Activated CD8-positive, alpha-beta T cell treated with anti-CD3 and anti-CD28 coated beads for 36 hours (primary cell): ENCODE measurements around the gene CPEB3. TPM values are rescaled to one million over a fixed set of nuclear protein-coding genes. Genes with fewer than 3 reads are reported as not detected.

Experiments used
- ATAC-seq: fragments of 200-7000 bp; cut with Tn5 transposase; one replicate; pipeline ENCODE4 v1.10.0; 2021; ENCODE audit warnings: mild to moderate bottlenecking, moderate library complexity
- CTCF ChIA-PET: fragments of 350-600 bp; sonication (Branson Sonifier 250); formaldehyde crosslinking; loops from one replicate; lab custom pipeline; 2021; ENCODE audit warnings: antibody characterized with exemption; lab: Charles Lee
- POLR2A ChIA-PET: fragments of 350-600 bp; sonication (Branson Sonifier 250); formaldehyde crosslinking; loops from one replicate; lab custom pipeline; 2021; ENCODE audit warnings: antibody characterized with exemption; lab: Charles Lee
- DNase-seq: peaks from one replicate; pipeline ENCODE4 v3.0.0-alpha.2; 2020
- H3K27ac Mint-ChIP-seq: one replicate; pipeline ENCODE4 v1.8.0; 2021; ENCODE audit warnings: mild to moderate bottlenecking, mixed read lengths
- H3K27me3 Mint-ChIP-seq: one replicate; pipeline ENCODE4 v1.8.0; 2021; ENCODE audit warnings: mixed read lengths
- H3K36me3 Mint-ChIP-seq: one replicate; pipeline ENCODE4 v1.8.0; 2021; ENCODE audit warnings: low read depth, mixed read lengths
- H3K4me1 Mint-ChIP-seq: one replicate; pipeline ENCODE4 v1.8.0; 2021; ENCODE audit warnings: low read depth, mixed read lengths
- H3K4me3 Mint-ChIP-seq: one replicate; pipeline ENCODE4 v1.8.0; 2021; ENCODE audit warnings: mild to moderate bottlenecking, moderate library complexity, mixed read lengths
- H3K9me3 Mint-ChIP-seq: one replicate; pipeline ENCODE4 v1.8.0; 2021; ENCODE audit warnings: mixed read lengths
- intact Hi-C: fragments of 100-400 bp; cut with micrococcal nuclease; formaldehyde crosslinking; loops from one replicate; pipeline ENCODE4 v1.10.0; 2022
- total RNA-seq, 2 experiments: library from RNA; stranded (reverse); gene quantifications; one replicate each; pipeline ENCODE4 v1.2.3, GENCODE V29; 2021
- TF ChIP-seq, protein P1 (sequence below): fragments of 200-600 bp; IDR thresholded peaks from one replicate; pipeline ENCODE4 v1.8.0; 2022; ENCODE audit warnings: antibody characterized with exemption, mild to moderate bottlenecking

CPEB3 gene
- total RNA-seq, 2 experiments from 2014 or later, result 1.8 to 2.2 TPM

DNA sequence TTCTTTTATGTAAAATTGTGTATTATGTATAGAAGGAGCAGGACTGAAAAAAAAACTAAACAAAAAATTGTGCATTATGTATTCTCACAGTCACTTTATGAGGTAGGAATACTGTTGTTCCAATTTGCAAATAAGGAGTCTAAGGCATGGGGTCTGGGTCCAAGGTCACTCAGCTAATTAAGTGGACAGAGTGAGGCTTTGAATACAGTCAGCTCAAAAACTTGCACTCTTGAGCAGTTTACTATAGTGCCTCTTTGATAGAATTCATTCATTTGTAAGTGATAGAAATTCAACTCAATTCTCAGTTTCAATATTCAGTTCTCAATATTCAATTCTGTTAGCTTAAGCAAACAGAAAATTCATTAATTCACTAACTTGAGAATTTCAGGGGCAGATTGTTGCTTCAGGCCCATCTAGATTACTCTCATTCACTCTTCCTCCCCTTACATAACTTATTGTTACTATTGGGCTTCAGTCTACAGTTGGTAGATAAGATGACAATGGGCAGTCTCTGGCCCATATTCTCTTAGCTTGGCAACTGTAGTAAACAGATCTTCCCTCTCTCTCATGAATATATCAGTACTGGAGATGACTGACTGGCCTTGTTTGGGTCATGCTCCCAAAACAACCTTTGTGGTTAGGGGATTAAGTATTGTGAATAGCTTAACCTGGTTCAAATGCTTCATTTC, 280.7 kb downstream of the CPEB3 start:
- H3K4me3 Mint-ChIP-seq, result no peak overlapping the region
- CTCF ChIA-PET, result interaction anchor here (1.0 kb wide), 1 partner anchor 77 kb away, joined by 3 read pairs; no protein-coding TSS in a partner anchor
- no peaks in the 10 kb centered on the region for H3K9me3 Mint-ChIP-seq
- no peak overlapping the region for H3K27ac Mint-ChIP-seq
- no peak for ATAC-seq
- H3K27me3 Mint-ChIP-seq, result no peaks in the 10 kb centered on the region
- H3K36me3 Mint-ChIP-seq, result peaks cover 57% of the 10 kb centered on the region
- H3K4me1 Mint-ChIP-seq, result peaks cover 13% of the 10 kb centered on the region
- TF ChIP-seq, protein P1, sequence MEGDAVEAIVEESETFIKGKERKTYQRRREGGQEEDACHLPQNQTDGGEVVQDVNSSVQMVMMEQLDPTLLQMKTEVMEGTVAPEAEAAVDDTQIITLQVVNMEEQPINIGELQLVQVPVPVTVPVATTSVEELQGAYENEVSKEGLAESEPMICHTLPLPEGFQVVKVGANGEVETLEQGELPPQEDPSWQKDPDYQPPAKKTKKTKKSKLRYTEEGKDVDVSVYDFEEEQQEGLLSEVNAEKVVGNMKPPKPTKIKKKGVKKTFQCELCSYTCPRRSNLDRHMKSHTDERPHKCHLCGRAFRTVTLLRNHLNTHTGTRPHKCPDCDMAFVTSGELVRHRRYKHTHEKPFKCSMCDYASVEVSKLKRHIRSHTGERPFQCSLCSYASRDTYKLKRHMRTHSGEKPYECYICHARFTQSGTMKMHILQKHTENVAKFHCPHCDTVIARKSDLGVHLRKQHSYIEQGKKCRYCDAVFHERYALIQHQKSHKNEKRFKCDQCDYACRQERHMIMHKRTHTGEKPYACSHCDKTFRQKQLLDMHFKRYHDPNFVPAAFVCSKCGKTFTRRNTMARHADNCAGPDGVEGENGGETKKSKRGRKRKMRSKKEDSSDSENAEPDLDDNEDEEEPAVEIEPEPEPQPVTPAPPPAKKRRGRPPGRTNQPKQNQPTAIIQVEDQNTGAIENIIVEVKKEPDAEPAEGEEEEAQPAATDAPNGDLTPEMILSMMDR, result no peak
- intact Hi-C loops, result no loop called here
- POLR2A ChIA-PET, result interaction anchor here (0.9 kb wide), 1 partner anchor 8 kb away, joined by 3 read pairs; no protein-coding TSS in a partner anchor
- no peak for DNase-seq

DNA sequence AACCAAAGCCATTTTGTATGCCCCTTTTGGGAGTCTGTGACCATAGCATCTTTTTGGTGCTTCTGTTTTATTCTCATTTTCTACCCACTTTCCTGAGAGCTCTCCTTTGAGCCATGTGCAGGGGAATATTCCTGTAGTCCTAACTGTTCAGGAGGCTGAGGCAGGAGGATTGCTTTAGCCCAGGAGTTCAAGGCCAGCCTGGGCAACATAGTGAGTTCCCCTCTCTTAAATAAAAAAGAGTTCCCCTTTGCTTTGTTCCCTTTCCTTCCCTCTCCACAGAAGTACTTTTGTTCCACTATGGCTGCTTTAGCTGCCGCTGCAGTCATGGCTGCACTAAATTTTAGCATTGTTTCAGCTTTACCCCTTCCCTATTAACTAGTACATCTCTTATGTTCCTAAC, 281.4 kb downstream of the CPEB3 start:
- peaks cover 13% of the 10 kb centered on the region for H3K4me1 Mint-ChIP-seq
- H3K9me3 Mint-ChIP-seq, result no peaks in the 10 kb centered on the region
- H3K4me3 Mint-ChIP-seq, result no peak overlapping the region
- DNase-seq (no peak), ATAC-seq (no peak)
- H3K36me3 Mint-ChIP-seq, result peaks cover 57% of the 10 kb centered on the region
- CTCF ChIA-PET, result interaction anchor here (1.0 kb wide), 1 partner anchor 77 kb away, joined by 3 read pairs; no protein-coding TSS in a partner anchor
- no peak overlapping the region for H3K27ac Mint-ChIP-seq
- POLR2A ChIA-PET, result interaction anchor here (0.9 kb wide), 1 partner anchor 9 kb away, joined by 3 read pairs; no protein-coding TSS in a partner anchor
- H3K27me3 Mint-ChIP-seq, result no peaks in the 10 kb centered on the region
- intact Hi-C loops, result no loop called here
- TF ChIP-seq, protein P1, result no peak

DNA sequence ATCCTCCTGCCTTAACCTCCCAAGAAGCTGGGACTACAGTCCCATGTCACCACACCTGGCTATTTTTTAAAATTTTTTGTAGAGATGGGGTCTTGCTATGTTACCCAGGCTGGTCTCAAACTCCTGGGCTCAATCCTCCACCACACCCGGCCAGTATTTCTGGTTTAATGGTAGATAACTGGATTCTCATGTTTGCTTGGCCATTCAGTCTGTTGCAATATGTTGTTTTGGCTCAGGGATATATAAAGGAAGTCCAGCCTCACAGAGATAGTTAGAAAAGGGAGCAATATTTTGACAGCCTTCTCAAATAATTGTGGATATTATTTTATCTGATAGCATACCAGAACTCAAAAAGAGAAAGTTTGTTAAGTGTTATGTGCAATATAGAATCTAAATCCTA, 284.9 kb downstream of the CPEB3 start:
- peaks cover 1% of the 10 kb centered on the region for H3K9me3 Mint-ChIP-seq
- TF ChIP-seq, protein P1, result no peak
- H3K27ac Mint-ChIP-seq, result no peak overlapping the region
- ChIA-PET CTCF (no interaction called here), POLR2A (interaction anchor here (1.1 kb wide), 1 partner anchor 195 kb away, joined by 3 read pairs; no protein-coding TSS in a partner anchor)
- intact Hi-C loops, result no loop called here
- H3K27me3 Mint-ChIP-seq, result no peaks in the 10 kb centered on the region
- ATAC-seq (no peak), DNase-seq (no peak)
- peaks cover 9% of the 10 kb centered on the region for H3K4me1 Mint-ChIP-seq
- no peak overlapping the region for H3K4me3 Mint-ChIP-seq
- H3K36me3 Mint-ChIP-seq, result peaks cover 59% of the 10 kb centered on the region

DNA sequence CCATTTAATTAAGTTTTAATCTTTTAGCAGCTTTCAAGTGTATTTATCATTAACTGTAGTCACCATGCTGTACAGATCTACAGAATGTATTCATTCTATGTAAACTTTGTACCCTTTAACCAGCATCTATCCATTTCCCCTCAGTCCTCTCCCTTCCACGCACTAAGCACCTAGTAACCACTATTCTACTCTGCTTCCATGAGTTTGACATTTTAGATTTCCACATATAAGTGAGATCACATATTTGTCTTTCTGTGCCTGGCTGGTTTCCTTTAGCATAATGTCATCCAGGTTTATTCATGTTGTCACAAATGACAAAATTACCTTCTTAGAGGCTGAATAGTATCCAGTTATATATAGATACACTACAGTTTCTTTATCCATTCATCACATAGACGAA, 287.6 kb downstream of the CPEB3 start:
- H3K9me3 Mint-ChIP-seq, result peaks cover 1% of the 10 kb centered on the region
- no peak for ATAC-seq
- H3K4me1 Mint-ChIP-seq, result no peaks in the 10 kb centered on the region
- CTCF ChIA-PET, result no interaction called here
- no peak for DNase-seq
- H3K36me3 Mint-ChIP-seq, result peaks cover 63% of the 10 kb centered on the region
- H3K27me3 Mint-ChIP-seq, result no peaks in the 10 kb centered on the region
- intact Hi-C loops, result no loop called here
- POLR2A ChIA-PET, result no interaction called here
- H3K27ac Mint-ChIP-seq, result no peak overlapping the region
- TF ChIP-seq, protein P1, result no peak
- no peak overlapping the region for H3K4me3 Mint-ChIP-seq

DNA sequence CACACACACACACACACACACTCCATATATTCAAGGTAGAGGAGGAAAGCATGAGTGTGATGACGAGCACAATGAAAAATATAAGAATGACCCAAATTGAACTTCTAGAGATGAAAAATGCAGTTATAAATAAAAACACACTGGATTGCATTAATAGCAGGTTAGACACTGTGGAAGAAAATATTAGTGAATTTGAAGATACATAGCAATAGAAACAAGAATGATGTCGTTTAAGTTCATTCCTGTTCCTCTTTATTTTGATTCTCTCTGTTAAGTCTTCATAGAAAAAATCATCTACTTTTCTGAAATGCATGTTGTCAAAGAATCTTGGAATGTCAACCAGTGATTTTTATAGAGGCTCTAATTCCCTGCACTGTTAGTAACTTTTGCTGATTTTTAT, 288.9 kb downstream of the CPEB3 start:
- peaks cover 69% of the 10 kb centered on the region for H3K36me3 Mint-ChIP-seq
- ATAC-seq (no peak), DNase-seq (no peak)
- no peak overlapping the region for H3K4me3 Mint-ChIP-seq
- TF ChIP-seq, protein P1, result no peak
- peaks cover 1% of the 10 kb centered on the region for H3K9me3 Mint-ChIP-seq
- no peak overlapping the region for H3K27ac Mint-ChIP-seq
- no peaks in the 10 kb centered on the region for H3K27me3 Mint-ChIP-seq
- intact Hi-C loops, result no loop called here
- CTCF ChIA-PET, result no interaction called here
- H3K4me1 Mint-ChIP-seq, result no peaks in the 10 kb centered on the region
- POLR2A ChIA-PET, result no interaction called here
